ENCODE results near the gene DOCK3.
"Not testable (repeated sequence)": the region's sequence is repeated elsewhere in the genome, so short reads cannot be mapped to it uniquely, and the experiment has no call there.

DOCK3 gene

DNA sequence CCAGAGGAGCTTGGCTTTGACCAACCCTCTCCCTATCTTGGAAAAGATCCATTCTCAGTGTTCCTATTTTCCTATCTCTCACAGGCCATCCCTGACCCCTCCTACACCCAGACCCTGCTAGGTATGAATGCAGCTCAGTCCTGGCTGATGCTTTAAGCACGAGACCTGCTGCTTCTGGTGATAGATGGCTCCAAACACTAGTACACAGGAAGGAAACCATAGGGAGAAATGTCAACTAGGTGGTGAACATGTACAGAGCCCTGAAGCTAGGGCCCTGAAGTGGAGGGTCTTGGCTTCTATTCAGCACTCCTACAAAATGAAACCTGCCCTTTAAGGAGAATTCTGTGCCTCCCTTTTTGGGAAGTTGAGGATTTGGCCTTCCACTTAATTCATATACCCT lies 662.9 kb downstream of the DOCK3 start:
- DNase-seq, result no peak

DNA sequence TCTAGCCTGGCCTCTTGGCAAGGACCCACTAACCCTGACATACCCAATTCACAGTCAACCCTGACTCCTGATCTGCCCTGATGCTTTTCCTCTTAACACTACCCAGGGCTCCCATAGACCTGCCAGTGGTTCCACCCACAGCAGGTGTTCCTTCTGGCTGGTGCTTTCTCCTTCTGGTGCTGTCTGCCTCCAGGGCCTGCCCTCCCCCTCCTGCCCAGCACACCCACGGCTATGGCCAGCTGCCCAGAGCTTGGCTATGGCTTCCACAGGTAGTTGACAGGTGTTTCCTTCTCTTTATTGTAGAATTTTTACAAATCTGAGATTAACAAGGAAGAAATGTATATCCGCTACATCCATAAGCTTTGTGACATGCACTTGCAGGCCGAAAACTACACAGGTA lies 663.9 kb downstream of the DOCK3 start:
- no peak for DNase-seq

DNA sequence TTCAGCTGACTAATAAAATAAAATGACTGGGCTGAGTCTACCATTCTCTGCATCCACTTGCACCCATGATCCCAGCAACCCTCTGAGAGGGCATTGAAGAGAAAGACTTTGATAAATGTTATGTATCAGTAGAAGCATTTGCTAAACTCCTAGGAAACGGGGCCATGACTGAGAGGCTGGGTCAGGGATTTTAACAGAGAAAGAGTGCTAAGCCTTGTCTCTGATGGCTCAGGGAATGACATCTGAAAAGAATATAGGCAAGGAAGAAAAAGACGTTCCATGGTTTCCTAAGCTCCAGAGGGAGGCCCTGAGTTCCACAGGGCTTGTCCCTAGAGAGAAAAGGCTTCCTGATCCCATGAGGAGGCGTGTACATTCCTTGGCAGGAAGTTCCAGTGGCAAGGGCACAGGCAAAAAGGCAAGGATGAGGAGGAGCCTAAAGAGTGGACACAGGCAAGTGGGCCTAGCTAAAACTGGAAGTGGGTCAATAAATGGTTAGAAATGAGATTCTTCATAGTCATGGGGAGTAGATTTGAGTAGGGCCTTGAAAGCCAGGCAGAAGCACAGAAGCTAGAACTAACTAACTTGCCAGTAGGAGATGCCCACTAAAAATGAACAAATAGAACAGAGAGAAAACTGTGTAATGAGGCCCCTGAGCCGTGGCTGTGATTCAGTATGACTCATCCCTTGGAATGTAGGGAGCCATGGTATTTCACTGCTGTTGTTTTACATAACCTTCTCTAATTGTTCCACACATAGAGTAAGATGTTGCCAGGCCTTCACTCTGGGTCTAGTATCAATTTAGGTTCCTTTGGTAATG lies 665.5 kb downstream of the DOCK3 start:
- no peak for DNase-seq

DNA sequence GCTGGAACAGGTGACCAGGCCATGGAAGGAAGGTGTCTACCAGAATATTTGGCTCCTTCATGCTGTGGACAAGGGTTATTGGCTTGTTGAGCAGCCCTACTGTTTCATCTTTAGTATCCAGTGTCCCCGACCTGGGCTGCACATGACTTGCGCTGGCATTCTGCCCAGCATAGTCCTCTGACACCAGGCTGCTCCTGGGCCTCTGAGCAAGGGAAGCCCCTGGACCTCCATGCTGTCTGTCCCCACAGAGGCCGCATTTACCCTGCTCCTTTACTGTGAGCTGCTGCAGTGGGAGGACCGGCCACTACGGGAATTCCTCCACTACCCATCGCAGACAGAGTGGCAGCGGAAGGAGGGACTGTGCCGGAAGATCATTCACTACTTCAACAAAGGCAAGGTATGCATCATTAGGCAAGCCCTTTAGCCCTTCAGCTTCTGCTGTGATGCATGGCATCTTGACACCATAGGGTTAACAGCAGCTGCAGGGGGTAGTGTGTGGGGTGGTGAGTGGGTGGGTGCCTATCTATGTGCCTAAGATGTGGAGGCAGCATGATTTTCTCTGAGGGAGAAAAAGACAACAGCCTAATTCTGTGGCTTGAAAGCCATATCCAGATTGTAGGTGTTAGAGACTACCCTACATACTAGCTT lies 666.4 kb downstream of the DOCK3 start:
- no peak for DNase-seq

DNA sequence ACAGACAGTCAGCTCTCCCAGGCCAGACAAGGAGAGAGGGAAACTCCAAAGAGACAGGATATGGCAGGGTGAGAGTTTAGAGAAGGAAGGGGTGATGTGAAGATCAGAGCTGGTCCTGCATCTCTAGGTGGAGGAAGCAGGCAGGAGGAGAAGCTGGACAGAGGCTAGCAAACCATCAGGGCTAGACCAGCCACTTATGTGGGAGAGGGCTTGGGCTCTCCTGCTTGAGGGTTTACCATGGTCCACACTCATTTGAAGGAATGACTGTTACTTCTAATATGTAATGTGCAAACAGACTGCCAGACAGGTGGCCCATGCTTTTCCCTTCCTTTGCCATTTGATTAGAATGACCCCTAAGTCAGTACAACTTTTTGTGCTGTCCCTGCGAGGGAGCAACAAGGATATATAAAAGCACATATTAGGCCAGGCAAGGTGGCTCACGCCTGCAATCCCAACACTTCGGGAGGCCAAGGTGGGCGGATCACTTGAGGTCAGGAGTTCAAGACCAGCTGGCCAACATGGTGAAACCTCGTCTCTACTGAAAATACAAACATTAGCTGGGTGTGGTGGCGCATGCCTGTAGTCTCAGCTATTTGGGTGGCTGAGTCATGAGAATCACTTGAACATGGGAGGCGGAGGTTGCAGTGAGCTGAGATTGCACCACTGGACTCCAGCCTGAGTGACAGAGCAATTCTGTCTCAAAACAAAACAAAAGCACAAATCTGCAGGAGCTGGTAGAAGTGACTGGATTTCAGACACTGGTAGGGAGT lies 669.4 kb downstream of the DOCK3 start:
- DNase-seq, result no peak

DNA sequence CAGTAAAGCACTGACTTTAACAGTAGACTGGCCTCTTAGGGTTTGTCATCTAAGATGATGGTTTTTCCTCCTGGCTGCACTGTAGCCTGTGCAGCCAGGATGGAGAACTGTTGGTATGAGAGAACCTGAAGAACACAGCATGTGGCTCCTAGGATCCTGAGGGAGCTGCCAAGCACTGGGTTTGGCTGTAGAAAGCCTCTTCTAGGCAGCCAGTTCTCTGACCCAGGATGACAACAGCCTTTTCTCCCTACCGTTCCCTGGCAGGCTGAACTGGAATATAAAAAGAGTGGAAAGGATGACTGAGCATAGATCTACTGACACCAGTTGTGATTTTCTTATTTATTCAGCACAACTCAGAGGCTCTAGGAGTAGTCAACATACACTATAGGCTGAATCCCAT lies 676.0 kb downstream of the DOCK3 start:
- no peak for DNase-seq

DNA sequence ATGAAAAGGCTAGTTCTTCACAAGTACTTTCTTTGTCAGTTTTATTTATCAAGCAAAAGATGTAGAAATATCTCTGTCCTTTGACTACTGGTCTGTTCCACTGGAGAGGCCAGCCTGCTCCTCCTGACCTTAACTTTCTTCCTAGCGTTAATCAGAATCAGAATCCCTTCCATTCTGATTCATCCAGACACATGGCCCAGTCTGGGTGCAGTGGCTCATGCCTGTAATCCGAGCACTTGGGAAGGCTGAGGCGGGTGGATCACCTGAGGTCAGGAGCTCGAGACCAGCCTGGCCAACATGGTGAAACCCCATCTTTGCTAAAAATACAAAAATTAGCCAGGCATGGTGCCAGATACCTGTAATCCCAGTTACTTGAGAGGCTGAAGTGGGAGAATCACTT lies 678.4 kb downstream of the DOCK3 start:
- no peak for DNase-seq

DNA sequence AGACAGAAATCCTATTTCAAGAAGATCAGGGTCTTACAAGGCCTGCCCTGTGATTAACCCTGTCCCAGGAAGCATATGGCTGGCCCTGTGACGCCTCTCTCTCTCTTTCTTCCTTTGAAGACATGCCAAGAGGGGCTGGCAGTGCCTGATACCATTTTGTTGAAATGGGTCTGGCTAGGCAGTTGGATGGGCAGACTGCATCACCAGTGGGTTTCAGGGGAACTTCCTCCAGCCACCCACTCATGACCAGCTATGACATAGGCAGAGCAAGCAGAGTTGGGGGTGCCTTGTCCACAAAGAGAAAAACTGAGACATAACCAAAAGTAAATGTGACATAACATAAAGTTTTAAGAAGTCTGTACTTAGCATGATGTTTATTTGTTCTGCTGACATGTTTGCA lies 679.0 kb downstream of the DOCK3 start:
- no peak for DNase-seq

DNA sequence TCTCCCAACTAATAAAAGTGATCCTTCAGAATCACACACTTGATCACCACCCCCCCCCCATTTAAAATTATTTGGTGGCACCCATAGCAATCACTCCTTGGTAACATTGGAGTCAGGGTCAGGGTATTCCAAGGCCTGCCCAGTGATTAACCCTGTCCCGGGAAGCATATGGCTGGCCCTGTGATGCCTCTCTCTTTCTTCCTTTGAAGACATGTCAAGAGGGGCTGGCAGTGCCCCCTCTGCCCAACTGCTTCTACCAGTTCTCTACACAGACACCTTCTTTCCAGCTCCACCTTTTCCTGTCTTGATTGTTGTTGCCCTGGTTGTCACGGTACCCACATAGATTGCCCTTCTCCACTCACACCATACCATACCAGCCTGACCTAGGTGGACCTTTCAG lies 679.4 kb downstream of the DOCK3 start:
- no peak for DNase-seq

DNA sequence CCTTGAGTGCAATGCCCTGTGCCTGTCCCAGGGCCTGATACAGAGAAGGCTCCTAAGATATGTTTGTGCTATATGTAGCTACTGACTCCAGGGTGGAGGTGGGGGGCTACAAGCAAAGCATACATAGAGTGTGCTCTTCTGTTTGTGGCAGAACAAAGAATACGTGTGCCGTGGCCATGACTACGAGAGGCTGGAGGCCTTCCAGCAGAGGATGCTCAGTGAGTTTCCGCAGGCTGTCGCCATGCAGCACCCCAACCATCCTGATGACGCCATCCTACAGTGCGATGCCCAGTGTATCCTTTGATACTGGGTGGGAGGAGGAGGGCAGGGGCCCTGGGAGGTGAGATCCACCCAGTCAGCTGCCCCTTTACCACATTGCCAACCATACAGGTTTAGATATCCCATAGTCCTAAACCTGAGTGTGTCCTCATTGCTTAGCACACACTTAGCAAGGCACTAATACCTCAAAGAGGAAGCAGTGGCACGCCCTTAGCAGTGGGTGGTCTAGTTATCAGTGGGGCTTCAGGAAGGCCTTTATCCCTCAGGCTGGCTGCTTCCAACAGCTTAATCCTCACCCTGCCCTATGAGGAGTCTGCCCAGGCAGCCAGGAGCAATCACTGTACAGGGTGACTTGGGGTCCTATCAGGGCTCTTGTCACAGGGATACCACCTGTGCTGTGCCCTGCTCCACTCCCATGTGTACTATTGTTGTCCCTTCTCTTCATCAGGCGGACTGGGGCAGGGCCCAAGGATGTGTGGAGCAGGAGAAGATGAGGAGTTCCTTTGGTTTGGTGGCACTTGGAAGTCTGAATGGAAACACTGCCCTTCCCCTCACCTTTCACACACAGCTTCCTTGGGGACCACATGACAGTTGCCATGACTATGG lies 680.2 kb downstream of the DOCK3 start:
- DNase-seq, result no peak

DNA sequence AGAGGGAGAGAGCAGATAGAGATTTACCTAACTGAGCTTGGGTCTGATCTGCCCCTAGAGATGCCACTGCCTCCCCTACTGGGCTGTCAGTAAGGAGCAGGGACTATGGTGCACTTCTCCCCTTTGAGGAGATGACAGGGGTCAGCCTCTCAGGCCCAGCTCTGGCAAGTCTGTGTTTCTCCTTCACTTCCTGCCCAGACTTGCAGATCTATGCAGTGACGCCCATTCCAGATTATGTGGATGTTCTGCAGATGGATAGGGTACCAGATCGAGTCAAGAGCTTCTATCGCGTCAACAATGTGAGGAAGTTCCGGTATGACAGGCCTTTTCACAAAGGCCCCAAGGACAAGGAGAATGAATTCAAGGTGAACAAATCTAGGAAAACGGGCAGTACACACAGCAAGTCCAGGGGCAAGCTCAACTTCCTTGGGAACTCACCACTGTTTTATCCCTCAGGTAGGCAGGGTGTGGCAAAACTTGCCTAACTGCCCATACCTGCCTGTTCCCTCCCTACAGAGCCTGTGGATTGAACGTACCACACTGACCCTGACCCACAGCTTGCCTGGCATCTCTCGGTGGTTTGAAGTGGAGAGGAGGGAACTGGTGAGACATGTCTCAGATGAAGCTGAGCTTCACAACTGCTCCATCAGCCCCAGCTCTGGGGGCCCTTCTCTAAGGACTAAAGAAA lies 681.3 kb downstream of the DOCK3 start:
- no peak for DNase-seq

DNA sequence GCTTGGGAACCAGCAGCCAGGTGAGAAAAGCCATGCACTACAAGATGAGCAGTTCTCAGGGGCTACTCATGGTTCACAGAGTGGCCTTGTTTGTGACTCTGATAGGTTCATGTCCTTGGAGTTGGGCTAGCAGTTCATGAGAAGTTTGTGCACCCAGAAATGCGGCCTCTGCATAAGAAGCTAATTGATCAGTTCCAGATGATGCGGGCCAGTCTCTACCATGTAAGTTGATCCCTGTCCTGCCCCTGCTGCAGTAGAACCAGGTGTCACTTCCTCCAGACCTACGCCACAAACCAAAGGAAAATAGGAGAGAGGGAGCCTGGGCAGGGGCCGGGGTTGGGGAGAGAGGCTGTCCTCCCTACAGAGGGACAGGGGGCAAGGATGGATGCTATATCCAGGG lies 683.1 kb downstream of the DOCK3 start:
- DNase-seq, result no peak

DNA sequence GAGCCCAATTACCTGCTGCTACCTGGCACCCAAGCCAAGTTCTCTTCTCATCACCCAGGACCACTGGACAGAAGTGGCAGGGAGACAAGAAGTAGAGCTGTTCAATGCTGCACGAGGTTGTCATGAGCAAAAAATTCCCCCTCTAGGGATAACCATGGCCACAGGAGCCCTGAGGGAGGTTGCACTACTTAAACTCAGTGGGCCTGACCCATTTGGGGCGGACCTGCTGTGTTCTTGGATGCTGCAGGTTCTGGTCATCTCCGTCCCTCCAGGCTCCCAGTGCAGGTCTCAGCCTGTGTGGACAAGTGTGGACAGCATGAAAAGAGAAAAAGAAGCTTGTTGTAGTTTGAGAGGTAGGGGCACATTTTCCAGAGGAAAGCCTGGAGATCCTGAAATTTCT lies 684.3 kb downstream of the DOCK3 start:
- no peak for DNase-seq

DNA sequence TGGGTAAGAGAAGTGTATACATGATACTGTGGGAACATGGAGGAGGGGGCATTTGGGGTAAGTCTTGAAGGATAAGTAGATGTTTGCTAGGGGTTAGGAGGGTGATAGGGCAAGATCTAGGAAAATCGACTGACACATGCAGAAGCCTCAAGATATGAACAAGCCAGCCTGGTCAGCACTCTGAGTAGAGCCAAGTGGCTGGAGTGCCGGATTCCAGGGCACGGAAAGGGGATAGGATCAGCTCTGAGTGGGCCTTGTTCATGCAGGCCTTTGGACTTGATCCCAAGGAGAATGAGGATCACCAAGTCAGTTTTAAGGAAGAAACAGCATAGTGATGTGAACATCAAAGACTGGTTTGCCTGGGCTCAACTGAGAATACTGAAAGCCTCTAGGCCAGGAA lies 686.1 kb downstream of the DOCK3 start:
- no peak for DNase-seq

DNA sequence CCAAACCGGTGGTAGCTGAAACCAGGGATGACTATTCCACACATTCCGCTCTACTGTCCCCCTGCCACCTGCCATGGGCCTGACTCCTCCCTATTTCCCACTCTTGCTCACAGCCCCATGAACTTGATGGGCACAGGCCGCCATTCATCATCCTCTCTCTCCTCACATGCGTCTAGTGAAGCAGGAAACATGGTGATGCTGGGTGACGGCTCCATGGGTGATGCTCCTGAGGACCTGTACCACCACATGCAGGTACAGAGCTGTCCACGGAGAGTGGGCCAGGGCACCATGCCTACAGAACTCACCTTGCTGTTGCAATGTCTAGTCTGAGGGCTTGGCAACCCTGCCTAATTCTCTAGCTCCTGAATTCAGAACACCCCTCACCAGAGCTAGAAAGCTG lies 687.0 kb downstream of the DOCK3 start:
- no peak for DNase-seq

DNA sequence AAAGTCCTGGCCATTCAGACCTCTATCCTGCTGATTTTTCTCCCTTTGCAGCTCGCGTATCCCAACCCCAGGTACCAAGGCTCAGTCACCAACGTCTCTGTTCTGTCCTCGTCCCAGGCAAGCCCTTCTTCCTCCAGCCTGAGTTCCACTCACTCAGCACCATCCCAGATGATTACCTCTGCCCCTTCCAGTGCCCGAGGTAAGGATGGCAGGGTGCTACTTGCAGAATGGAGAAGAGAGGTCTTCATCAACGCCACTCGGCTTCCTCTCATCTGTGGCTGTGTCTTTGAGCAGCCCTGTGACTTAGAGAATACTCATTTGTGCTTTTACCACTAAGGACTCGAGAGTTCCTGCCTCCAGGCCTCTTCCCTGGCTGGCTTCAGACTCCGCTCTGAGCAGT lies 687.7 kb downstream of the DOCK3 start:
- DNase-seq, result no peak

DNA sequence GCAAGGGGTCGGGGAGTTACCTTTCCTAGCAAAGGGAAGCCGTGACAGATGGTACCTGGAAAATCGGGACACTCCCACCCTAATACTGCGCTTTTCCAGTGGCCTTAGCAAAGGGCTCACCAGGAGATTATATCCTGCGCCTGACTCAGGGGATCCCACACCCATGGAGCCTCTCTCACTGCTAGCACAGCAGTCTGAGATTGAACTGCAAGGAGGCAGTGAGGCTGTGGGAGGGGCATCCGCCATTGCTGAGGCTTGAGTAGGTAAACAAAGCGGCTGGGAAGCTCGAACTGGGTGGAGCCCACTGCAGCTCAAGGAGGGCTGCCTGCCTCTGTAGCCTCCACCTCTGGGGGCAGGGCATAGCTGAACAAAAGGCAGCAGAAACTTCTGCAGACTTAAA lies 693.5 kb downstream of the DOCK3 start:
- not testable (repeated sequence) for DNase-seq

DNA sequence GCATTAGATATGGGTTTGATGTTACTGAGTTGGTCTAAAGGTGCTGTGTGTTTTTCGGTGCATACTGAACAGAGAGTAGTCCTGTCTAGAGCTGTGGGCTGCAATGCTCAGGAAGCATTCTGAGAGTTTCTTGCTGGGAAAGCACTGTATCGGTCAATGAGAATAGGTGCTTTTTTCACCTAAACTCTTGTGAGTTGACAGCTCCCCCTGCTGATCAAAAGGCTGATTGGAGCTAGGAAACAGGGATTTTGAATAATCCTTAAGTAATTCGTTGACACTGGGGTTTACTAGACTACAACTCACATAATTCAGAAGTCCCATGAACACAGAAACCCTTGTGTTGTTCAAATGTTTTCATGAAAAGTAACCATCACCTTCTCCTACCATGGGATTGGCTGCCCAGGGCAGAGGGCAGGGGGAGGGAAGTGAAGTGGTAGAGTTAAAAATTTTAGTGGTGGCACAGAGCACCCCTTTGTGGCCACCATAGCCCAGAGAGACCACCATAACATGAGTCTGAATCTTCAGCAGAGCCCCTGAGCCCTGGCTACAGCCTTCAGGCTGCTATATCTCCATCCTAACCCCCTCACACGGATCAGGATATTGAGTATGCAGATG lies 697.3 kb downstream of the DOCK3 start:
- peak; percentile 48 for DNase-seq

DNA sequence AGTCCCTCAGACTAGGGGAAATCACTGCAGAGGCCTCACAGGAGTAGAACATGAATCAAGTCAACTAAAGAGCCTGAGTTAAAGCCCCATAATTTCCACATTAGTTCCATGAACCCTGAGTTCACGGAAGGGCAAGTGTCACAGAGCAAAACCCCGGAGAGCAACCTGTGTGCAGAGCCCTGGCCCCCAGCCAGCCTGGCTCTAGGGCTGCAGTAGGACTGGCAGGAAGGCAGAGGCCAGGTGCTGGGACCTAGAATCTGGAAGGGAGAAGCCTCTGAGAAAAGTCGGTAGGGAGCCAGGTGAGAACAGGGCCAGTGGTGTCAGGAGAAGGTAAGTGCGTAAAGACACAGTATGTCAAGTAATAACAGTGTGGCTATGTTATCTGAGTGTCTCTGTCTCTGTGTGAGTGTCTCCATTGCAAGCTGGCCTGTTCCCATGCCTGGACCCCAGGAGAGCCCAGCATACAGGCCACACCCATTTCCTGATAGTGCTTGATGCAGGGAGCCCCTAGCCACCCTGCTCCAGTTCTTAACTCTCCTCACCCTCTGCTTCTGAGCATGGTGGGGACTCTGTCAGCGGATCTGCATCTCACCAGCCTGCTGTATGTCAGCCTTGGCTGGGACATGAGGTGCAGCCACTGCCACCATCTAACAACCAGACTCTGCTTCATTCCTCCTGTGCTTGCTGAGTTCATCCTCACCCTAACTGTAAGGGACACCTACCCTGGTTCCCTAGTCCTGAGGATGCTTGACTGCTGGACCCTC lies 699.1 kb downstream of the DOCK3 start:
- no peak for DNase-seq

DNA sequence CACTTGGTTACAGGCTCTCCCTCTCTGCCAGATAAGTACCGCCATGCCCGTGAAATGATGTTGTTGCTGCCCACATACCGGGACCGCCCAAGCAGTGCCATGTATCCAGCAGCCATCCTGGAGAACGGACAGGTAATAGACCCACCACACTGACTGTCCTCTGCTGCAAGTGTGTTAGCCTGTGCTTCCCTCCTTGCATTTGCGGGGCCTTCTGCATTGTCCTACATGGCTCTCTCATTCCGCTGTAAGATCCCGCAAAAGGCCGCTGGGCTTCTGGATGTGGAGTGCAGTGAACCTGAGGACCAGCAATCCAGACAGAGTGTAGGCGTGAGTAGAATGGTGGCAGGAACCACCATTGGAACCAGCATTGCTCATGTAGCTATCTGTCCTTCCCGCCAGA lies 699.7 kb downstream of the DOCK3 start:
- no peak for DNase-seq

DNA sequence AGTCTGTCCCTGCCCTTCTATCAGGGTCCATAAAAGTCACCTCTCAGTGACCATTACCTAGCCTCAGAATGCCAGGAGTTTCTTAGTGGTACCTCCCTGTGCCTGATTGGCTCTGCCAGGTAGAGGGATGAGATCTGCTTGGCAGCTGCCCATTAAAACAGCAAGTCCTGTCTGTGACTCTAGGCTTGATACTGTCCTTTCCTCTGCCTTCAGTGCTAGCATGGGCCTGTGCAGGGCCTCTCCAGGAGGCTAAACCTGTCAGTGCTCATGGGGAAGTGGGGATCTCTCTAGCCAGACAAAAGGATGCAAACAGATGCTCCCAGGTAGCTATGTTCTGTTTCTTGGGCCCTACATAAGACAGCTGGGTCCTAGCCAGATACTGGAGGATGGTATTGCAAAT lies 700.4 kb downstream of the DOCK3 start:
- DNase-seq, result no peak
